K562 (cell line): ENCODE data around the gene RNF212B. TPM values are rescaled to one million over a fixed set of nuclear protein-coding genes. Genes with fewer than 3 reads are reported as not detected.

Experiments
- CEBPG ChIP-seq, 3 experiments: fragments of 200-800 bp in 1 of 3; sonication (Bioruptor generic) in 1 of 3; sonication (generic) in 1 of 3; formaldehyde crosslinking in 1 of 3; IDR thresholded peaks in 2 of 3; conservative IDR thresholded peaks in 1 of 3; 2 replicates each; pipeline versions ENCODE4 v1.6.1 to v1.8.0; 2016 to 2022; ENCODE audit warnings: missing compliant biosample characterization in 2 of 3, missing genetic modification characterization in 2 of 3, mild to moderate bottlenecking in 1 of 3, missing genetic modification reagents in 1 of 3
- CTBP1 ChIP-seq: fragments of 450-650 bp; IDR thresholded peaks from 2 replicates; pipeline ENCODE4 v1.6.1; 2016; ENCODE audit warnings: borderline replicate concordance
- GTF2A2 ChIP-seq: IDR thresholded peaks from 2 replicates; pipeline ENCODE4 v1.6.1; 2016; ENCODE audit warnings: mild to moderate bottlenecking, missing genetic modification characterization, missing compliant biosample characterization
- MEIS2 ChIP-seq: fragments of 450-650 bp; IDR thresholded peaks from 2 replicates; pipeline ENCODE4 v1.6.1; 2014; ENCODE audit warnings: mild to moderate bottlenecking; ENCODE audit not compliant: partially characterized antibody
- RNF219 ChIP-seq: fragments of 250-450 bp; sonication (Bioruptor Pico); IDR thresholded peaks from 2 replicates; pipeline ENCODE4 v1.5.0; 2022; ENCODE audit warnings: mild to moderate bottlenecking
- STAT5B ChIP-seq: fragments of 250-450 bp; sonication (Bioruptor Pico); IDR thresholded peaks from 2 replicates; pipeline ENCODE4 v1.8.0; 2021; ENCODE audit warnings: mild to moderate bottlenecking, inconsistent platforms
- ZBTB9 ChIP-seq: fragments of 450-650 bp; formaldehyde crosslinking; IDR thresholded peaks from 2 replicates; pipeline ENCODE4 v1.4.0; 2020; ENCODE audit warnings: mild to moderate bottlenecking, moderate library complexity
- ZNF407 ChIP-seq: fragments of 450-650 bp; IDR thresholded peaks from 2 replicates; pipeline ENCODE4 v1.6.1; 2016; ENCODE audit warnings: low read depth
- polyA plus RNA-seq, 8 experiments: library from polyadenylated mRNA; depleted of rRNA in 4 of 8; stranded (reverse) in 5 of 8; unstranded in 3 of 8; fragments of >200 nt; fragmentation: Nextera tagmentation in 2 of 8; fragmentation: Illumina TruSeq in 1 of 8; extraction: Ambion mirVana in 2 of 8; extraction: Trizol in 1 of 8; gene quantifications; 2 replicates each; pipeline versions ENCODE4 v1.2.1 to v1.2.3, GENCODE V29; 2011 to 2014; ENCODE audit warnings: inconsistent platforms in 1 of 8, missing spikeins in 1 of 8
- total RNA-seq, 7 experiments: library from RNA; depleted of rRNA in 6 of 7; stranded (reverse); fragments of >200 nt in 6 of 7; fragmentation: Illumina TruSeq in 2 of 7; extraction: Trizol in 2 of 7; gene quantifications; 2 replicates each; pipeline versions ENCODE4 v1.2.1 to v1.2.3, GENCODE V29; 2011 to 2021; ENCODE audit warnings: low replicate concordance in 1 of 7
- TF ChIP-seq, protein P1 (sequence below): fragments of 150-350 bp; IDR thresholded peaks from 2 replicates; pipeline ENCODE4 v1.6.1; 2014; ENCODE audit warnings: low read depth, mild to moderate bottlenecking, low read length, borderline replicate concordance

RNF212B gene
- total and polyA plus RNA-seq, 9 of the 15 experiments (the other 6 are each of a cell fraction or from before 2014, with no cell fraction given), result 0.15 to 0.43 (median 0.27) TPM; not detected in 3

DNA sequence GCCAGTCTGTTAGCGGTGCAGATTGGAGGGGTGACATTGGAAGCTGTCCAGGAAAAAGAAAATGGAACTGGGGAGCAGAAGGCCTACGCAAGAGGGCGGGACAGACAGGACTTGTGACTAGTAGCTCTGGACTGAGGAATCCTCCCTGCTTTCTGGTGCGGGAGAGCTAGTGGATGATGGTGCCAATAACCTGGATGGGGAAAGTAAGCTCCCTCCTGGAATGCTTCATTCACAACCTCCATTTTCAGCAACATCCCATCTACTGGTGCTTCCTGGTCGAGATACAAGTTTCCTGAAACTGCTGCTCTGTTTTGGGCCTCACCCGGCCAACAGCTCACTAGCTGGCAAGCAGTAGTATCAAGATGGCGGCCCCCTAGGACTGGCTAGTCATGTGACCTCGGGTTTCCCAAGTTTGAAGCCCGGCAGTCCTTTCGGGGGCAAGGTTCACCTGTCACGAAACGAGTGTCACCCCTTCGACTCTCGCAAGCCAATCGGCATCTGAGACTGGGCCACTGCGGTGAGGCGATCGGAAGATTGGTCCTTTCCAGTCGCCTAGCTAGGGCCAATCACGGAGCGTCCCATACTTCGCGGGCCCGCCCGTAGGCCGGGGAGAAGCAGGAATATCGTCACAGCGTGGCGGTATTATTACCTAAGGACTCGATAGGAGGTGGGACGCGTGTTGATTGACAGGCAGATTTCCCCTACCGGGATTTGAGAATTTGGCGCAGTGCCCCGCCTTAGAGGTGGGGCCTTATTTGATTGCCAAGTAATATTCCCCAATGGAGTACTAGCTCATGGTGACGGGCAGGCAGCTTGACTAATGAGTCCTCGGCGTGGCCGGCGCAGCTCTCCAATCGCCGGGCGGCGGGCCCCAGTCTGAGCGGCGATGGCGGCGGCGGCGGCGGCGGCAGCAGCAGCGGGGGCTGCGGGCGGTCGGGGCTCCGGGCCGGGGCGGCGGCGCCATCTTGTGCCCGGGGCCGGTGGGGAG is 83.1 kb downstream of the RNF212B start, which contains the start of gene PABPN1 (continued):
- TF ChIP-seq MEIS2 (peak; percentile 94), CTBP1 (peak; percentile 76), CEBPG (CRISPR knock-in tag; IDR thresholded peaks at IDR 0.05) (peak; percentile 9; the same call in 1 of the 2 replicates), CEBPG (tag; conservative IDR thresholded peaks at IDR 0.05 in 1 of 2, IDR thresholded peaks at IDR 0.05 in 1 of 2) (peak in 1 of 2 experiments; percentile 49; a peak in 2 of 4 replicates), STAT5B (no peak), ZBTB9 (CRISPR knock-in tag) (peak; percentile 41; the same call in 1 of the 2 replicates), GTF2A2 (tag) (no peak), RNF219 (CRISPR knock-in tag) (no peak), ZNF407 (peak; percentile 39; the same call in 1 of the 2 replicates)
- TF ChIP-seq, protein P1, sequence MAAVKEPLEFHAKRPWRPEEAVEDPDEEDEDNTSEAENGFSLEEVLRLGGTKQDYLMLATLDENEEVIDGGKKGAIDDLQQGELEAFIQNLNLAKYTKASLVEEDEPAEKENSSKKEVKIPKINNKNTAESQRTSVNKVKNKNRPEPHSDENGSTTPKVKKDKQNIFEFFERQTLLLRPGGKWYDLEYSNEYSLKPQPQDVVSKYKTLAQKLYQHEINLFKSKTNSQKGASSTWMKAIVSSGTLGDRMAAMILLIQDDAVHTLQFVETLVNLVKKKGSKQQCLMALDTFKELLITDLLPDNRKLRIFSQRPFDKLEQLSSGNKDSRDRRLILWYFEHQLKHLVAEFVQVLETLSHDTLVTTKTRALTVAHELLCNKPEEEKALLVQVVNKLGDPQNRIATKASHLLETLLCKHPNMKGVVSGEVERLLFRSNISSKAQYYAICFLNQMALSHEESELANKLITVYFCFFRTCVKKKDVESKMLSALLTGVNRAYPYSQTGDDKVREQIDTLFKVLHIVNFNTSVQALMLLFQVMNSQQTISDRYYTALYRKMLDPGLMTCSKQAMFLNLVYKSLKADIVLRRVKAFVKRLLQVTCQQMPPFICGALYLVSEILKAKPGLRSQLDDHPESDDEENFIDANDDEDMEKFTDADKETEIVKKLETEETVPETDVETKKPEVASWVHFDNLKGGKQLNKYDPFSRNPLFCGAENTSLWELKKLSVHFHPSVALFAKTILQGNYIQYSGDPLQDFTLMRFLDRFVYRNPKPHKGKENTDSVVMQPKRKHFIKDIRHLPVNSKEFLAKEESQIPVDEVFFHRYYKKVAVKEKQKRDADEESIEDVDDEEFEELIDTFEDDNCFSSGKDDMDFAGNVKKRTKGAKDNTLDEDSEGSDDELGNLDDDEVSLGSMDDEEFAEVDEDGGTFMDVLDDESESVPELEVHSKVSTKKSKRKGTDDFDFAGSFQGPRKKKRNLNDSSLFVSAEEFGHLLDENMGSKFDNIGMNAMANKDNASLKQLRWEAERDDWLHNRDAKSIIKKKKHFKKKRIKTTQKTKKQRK, result peak; percentile 98
